HG02852 (cell line): ENCODE data around the gene WNT6.
A peak's percentile ranks its signal among the peaks of the same experiment; 100 is the strongest.

Source experiments
- ATAC-seq: cut with Tn5 transposase; IDR thresholded peaks from one replicate; pipeline ENCODE4 v1.9.1; 2021; ENCODE audit warnings: mild to moderate bottlenecking, moderate library complexity; ENCODE audit not compliant: unreplicated experiment

WNT6 gene

DNA sequence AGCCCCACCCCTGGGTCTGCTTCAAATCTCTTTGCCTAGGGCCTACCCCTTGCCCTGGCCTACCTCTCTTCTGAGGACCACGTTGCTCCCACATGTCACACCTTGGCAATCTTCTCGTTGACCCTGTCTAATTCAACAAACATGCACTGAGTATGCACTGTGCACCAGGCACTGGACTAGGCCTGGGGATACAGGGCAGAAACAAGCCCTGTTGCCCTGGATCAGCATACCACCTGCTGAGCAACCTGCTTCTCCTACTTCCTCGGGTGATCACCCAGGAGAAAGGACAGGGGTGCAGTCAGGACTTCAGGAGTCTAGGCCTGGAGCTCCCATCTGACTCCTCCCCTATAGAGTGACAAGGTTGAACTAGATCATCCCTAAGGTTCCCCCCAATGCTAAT, 30.8 kb downstream of the WNT6 start:
- ATAC-seq = no peak

DNA sequence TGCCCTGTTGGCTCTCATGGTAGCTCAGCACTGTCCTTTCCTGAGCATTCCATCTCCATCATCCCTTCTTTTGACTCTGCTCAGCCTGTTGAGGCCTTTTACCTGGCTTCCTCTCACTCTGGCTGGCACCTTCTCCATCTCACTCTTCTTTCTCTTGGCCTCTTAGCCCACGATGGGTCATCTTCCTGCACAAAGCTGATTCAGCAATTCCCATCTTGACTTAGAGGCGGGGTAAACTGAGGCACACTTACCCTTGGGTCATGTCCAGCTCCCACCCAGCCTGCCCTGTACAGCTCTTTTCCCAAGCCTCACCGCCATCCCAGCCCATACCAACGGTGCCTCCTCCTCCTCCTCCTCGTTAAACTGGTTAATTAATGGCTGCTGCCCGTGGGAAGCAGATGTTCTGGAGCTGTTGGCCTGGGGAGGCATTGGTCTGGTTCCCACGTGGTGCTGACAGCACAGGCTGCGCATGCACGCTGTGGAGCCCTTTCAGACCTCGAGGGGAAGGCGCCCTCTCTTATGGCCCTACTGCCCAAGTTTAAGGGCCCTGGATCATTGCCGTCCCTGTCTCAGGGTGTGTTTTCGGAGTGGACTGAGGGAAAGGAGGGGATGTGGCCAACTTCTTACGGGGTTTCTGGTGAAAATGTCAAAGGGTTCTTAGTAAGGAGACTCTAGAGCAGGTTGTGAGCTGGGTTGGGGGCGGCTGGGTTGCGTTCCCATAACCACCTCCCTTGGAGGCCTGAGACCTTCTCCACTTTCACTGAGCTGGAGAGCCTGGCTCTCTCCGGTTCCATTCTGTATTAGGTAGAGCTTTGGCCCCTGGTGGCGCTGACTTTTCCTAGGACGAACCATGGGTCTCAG, 31.9 kb downstream of the WNT6 start:
- no peak for ATAC-seq

DNA sequence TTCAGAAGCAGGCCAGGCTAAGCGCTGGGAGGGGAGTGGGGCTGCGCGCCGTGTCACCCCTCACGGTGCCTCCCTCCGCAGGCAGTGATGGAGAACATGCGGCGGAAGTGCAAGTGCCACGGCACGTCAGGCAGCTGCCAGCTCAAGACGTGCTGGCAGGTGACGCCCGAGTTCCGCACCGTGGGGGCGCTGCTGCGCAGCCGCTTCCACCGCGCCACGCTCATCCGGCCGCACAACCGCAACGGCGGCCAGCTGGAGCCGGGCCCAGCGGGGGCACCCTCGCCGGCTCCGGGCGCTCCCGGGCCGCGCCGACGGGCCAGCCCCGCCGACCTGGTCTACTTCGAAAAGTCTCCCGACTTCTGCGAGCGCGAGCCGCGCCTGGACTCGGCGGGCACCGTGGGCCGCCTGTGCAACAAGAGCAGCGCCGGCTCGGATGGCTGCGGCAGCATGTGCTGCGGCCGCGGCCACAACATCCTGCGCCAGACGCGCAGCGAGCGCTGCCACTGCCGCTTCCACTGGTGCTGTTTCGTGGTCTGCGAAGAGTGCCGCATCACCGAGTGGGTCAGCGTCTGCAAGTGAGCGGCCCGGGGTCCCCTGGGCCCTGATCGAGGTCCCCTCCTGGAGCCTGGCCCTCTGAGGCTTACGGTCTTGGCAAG, 33.2 kb downstream of the WNT6 start:
- ATAC-seq = peak; percentile 42

DNA sequence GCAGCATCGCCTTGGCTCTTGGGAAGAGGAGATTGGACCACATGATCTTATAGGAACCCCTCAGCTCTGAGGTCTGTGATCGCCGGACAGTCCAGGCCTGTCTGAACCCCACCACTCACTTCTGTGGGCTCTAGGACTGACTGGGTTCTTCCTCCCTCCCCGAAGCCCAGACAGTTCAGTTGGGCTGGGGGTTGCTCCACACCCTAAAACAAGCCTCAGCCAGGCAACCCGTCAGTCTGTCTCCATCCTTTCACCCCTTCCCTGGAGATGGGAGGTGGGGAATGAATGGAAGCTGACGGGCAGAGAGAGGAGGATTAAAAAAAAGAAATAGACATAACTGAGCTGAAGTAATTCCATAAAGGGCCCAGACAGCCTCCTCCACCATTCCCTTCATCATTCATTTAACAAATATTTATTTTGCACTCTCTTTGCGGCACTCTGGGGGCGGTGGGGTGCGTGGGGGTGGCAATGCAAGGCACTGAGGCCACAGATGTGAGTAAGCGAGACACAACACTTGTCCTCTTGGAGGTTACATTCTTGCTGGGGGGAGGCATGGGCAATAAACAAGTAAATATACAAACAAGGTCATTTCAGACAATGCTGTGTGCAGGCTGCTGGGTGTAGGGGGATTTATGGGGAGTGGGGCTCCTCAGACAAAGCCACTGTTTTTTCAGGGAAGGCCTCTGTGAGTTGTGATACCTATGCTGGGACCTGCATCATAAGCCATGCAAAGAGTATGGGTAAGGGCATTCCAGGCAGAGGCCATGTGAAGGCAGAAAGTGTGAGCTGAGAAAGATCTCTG, 33.9 kb downstream of the WNT6 start:
- no peak for ATAC-seq

DNA sequence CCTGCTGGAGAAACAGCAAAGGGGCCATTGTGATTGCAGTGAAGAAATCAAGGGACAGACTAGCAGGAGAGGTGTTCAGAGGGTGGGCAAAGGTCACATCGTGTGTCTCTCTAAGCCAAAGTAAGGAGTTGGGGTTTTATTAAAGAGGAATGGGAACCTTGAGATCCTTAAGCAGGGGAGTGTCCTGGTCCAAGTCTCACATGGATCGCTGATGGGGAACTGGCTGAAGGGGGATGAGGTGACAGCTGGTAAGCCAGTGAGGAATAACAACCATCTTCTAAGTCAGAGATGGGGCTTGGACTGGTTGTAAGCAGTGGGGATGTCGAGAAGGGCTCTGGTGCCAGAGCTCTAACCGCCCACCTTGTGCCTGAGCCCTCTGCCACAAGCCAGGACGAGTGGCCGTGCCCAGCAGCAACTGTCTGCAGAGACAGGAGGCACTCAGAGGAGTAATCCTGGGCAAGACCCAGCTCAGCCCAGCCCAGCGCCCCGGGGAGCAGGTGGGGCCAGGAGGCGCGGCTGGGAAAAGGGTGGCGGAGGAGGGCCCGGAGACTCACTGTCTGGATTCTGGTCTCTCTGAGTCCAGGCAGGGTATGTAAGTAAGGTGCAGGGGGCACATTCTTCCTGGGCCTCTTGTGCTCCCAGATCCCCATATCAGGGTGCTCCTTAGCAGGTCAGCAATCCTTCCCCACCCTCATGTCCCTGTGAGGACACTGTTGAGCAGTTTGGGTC, 34.7 kb downstream of the WNT6 start:
- ATAC-seq = no peak

DNA sequence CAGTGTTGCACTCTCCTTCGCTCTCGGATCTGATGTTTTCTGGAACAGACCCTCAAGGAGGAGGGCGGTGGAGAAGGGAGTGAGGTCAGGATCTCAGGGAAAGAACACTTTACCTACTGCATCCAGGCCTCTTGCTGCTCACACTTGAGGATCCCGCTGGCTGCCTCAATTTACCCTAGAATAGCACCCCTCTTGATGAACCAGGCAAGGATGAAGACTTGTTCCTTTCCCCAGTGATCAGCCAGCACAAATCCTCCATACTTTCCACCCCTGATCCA, 35.2 kb downstream of the WNT6 start:
- ATAC-seq = no peak

DNA sequence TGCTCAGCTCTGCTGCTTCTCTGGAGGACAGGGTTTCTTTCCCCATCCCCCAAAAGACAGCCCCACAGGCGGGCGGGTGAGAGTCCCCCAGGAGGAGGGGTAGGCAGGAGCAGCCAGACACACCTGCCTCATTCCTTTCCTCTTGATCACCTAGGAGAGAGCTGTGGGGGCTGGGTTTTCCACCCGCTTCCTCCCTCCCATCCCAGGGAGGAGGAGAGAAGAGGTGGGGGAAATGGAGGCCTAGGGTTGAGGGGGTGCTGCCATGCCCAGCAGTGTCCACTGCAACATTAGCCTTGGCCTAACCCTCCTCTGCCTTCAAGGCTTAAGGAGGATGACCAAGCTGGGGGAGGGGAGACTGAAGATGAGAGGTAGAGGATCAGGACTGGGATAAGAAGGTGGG, 35.7 kb downstream of the WNT6 start:
- ATAC-seq = no peak

DNA sequence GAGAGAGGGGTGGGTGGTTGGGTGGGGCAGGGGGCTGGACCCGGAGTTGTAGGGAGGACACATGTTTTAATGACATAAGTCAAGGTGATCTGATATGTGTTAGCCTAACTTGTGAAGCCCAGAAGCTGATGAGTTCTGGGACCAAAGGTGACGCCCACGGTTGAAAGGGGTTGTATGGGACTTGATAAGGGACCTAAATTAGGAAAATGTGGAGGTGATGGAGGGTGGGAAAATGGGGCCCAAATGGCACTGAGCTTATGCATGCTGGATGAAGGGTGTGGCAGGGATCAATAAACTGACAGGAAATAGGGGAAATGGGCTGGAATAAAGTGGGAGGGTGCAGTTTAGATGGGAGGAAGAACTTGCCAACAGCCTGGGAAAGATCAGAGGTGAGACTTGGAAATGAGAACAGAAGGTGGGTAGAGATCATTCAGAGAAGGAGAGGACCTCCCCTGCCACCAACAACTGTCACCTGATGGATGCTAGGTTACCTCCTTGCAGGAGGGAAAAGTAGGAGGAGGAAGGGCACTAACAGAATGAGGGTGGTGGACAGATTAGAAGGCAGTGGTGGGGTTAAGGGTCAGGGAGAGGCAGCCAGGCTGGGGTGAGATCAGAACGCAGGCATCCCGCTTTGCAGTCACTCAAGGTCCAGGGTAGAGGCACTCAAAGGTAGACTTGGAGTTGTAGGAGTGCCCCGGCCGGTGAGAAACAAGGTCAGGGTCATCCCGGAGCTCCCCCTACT, 36.3 kb downstream of the WNT6 start:
- ATAC-seq = peak; percentile 9

DNA sequence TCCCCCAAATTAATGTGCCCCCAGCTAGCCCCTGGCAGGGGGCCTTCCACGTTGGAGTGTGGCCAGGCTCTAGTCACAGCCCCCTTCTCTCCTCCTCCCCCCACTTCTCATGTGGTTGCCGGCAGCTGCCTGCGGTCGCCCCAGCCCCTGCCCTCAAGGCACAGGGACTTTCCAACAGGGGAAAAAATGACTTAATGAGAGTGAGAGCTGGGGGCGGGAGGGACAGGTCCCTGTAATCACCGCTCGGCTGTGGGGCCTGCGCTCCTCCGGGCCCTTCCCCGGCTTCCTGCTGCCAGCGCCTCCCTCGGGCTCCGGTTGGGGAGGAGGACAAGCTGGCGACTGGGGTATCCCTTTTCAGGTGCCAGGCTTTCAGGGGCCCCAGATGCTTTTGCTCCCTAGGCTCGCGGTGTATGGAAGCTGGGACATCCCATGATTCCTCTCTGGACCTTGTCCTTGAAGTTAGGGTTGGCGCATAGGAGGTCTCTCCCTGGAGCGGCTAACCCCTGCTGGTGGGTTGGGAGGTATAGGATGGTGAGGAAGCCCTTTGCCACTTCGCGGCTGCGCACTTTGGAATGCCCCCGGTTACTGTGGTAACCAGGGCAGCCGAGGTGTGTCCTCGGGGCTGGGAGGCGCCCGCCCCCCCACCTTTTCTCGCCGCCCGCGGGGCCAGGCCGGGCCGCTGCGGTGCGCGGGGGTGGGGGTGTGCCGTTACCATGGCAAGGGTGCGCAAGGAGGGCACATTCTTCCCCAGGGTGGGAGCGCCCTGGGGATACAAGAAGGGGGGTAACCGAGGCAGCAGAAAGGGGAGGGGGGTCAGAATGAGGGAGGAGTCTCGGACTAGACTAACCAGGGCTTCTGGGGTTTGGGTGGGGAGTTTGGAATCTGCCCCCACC, 37.1 kb downstream of the WNT6 start:
- peak; percentile 70 for ATAC-seq

DNA sequence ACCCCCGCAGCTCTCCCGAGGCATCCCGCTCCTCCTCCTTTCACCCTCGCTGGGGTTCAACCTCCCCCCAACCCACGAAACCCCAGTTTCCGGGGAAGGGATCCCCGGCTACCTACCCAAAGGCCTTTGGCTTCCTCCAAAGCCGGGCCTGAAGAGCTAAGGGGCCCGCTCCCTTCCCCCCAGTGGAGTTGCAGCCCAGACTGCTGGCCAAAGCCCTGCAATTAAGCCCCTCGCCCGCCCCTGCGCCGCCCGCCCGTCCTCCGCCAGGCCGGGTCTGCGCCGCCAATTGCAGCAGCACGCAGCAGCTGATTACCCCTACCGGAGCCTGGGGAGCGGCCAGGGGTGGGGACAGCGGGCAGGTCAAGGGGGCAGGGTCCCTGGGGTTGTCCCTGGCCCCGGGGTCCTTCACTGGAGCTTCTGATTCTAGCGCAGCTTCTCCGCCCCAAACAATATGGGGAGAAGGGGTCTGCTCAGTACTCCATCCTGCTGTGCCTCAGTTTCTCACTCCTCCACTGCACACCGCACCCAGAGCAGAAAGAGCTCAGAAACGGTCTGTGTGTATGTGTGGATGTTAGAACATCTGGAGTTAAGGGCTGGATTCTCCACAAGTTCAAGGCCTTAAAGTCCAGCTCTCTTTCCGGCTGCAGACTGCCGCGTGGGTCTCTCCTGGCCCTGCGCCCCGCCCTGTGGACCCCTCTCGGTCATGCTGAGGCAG, 37.9 kb downstream of the WNT6 start:
- peak; percentile 0 for ATAC-seq

DNA sequence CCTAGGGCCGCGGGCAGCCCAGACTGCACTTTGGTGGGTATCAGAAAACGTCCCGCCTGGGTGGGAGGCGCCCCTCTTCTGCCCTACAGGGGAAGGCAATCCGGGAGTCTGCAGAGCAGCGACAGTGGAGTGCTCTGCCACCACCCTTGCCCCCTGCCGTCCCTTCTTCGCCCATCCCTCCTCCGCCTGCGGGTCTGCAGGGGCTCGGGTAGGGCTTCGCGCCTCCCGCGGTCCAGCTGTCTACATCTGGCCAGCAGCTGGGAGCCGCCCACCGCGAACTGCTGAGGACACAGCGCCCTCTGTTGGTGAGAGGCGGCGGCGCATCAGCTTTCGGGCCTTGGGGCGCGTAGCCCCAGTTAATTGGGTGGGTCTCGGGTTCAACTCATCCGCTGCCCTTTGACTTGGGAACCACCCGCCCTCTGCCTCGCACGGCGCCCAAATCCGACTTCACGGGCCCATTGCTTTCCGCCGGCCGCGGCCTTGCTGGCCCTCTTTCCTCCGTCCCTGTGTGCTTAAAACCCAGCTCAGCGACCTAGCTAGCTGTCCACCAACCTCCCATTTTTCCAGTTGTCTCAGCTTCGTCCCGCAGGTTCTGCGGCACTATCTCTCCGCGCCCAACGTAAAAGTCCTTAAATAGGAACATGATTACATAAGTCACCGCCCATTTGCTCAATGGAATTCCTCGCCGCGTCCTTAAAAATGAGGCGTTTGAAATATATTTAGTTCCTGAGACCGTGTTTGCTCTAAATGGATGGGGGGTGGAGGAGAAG, 38.7 kb downstream of the WNT6 start:
- ATAC-seq = peak; percentile 31

DNA sequence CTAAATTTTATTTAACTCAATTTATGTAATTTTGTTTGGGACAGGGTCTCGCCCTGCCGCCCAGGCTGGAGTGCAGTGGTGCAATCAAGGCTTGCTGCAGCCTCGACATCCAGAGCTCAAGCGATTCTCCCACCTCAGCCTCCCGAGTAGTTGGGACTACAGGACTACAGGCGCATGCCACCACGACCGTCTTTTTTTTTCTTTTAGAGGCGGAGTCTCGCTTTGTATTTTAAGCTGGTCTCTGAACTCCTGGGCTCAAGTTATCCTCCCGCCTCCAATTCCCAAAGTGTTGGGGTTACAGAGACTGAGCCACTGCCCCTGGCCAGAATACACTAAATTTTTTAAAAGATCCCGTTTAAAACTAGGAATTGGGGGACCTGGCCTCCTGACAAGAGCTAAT, 39.5 kb downstream of the WNT6 start:
- ATAC-seq = no peak

DNA sequence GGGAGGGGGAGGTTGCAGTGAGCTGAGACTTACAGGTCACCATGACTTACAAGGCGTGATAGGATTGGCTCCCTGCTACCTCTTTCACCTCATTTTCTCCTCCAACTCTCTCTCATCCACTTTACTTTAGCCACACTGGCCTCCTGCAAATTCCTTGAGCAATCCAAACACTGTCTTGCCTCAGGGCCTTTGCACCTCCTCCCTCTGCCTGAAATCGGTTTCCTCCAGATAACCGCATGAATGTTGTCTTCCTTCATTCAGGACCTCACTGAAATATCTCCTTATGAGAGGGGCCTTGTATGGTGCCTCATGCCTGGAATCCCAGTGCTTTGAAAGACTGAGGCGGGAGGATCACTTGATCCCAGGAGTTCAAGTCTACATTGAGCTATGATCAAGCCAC, 42.8 kb downstream of the WNT6 start:
- no peak for ATAC-seq

DNA sequence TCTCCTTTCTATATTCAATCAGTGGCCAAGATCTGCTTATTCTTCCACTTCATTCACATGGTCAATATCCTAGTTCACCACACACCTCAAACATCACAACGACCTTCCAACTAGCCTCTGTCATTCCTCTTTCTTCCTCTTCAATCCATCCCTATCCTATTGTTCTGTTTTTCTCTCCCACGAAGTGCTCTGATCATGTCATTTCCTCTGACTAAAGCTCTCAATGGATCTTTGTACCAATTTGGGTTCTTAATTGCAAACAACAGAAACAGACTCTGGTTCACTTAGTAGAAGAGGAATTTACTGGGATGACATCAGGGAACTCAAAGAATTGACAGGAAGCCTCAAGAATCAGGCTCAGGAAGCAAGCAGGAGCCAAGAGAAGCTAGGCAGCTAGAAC, 44.6 kb downstream of the WNT6 start:
- no peak for ATAC-seq

DNA sequence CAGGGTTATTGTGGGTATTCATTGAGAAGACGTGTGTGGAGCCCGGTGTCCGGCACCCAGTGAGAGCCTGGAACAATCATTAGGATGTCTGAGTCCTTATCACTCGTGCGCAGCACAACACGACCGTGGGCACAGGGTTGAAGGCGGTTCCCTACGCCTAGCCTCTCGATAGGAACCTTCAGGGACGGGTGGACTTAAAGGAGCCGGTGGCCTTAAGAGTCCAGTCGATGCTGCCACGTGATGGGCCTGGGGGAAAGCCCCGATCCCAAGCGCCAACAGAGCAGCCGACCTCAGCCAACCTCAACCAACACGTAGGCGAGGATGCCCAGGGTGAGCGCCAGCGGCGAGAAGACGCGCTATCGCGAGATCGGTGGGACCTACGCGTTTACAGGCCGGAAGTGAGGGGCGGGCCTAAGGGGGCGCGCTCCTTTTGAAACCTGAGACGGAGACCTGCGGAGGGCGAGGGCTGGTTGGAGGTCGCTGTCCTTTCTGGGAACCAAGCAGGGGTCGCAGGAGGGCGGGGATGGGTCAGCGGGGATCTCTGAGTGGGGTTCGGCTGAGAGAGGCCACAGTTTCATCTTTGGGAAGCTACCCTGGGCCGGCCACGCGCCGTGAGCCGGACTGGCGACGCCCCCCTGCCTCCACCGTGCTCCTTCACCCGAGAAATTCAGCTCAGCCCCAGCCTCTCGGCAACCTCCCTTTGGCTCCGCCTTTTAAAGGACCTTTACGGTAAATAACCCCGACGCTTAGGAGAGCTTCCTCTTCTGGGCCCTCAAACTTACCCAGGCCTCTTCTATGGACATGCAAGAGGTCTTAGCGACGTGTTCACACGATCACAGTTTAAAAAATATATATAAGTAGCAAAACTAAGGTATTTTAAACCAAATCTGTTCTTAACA, 49.4 kb downstream of the WNT6 start:
- ATAC-seq = peak; percentile 94

DNA sequence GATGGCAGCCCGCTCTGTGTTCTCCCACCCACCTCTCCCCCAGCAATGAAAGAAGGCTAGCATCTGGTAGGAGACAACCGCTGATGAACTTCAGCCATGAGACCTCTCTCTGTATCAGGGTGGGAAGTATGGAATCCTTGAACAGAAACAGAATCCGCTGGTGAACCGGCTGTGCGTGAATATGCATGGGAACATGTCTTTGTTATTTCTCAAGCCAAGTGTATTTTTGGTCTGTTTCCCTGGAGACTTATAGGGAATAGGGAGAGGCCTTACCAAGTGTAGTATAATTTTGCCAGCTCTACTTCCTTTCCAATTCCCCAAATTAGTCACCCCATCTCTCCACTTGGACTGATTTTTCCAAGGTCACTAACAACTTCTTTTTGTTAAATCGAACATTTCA, 51.1 kb downstream of the WNT6 start:
- ATAC-seq = no peak

DNA sequence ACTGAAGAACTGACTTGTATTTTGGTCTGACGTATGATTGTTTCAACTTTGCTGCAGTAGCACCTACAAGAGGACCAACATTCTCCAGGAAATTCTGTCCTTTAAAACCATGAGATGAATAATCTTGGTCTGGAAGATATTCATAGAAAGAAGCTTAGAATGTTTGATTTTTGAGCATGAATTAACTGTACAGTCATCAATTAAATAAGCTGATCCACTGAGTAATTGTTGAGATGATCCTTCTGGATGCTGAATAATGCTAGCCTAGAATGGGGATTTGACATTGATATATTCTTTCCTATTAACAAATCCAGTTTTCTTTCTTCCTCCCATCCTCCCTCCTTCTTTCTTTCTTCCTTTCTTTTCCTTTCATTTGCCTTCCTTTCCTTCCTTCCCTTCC, 60.9 kb downstream of the WNT6 start:
- ATAC-seq = no peak
